ENCODE results near the gene ANKS3.

Gene ANKS3

DNA sequence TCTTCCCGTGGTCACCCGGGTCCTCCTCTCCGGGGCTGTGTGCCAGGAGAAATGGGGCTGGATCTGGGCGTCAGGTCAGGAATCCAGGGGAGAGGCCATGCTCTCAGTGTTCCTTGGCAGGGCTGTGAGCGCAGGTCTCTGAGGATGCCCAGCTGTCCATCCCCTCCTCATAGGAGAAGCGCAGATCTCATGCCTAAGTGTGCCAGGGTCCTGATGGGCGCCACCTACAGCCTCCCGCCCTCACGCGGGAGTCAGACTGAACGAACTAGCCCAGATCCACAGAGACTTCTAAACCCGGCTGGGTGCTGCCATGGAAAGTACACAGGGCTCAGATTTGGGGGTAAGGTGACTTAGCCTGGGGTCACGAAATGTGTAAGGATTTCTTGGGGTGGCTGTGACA lies 85.2 kb downstream of the ANKS3 start:
- H3K4me3 ChIP-seq (ENCODE audit: control insufficient read depth, low read depth, low read length): no peak overlapping the region
- DNase-seq (ENCODE audit: low read depth): no peak
- TF ChIP-seq, protein P1, sequence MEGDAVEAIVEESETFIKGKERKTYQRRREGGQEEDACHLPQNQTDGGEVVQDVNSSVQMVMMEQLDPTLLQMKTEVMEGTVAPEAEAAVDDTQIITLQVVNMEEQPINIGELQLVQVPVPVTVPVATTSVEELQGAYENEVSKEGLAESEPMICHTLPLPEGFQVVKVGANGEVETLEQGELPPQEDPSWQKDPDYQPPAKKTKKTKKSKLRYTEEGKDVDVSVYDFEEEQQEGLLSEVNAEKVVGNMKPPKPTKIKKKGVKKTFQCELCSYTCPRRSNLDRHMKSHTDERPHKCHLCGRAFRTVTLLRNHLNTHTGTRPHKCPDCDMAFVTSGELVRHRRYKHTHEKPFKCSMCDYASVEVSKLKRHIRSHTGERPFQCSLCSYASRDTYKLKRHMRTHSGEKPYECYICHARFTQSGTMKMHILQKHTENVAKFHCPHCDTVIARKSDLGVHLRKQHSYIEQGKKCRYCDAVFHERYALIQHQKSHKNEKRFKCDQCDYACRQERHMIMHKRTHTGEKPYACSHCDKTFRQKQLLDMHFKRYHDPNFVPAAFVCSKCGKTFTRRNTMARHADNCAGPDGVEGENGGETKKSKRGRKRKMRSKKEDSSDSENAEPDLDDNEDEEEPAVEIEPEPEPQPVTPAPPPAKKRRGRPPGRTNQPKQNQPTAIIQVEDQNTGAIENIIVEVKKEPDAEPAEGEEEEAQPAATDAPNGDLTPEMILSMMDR (conservative IDR thresholded peaks at IDR 0.05; ENCODE audit: control insufficient read depth, insufficient read depth, low read depth, low read length): no peak

DNA sequence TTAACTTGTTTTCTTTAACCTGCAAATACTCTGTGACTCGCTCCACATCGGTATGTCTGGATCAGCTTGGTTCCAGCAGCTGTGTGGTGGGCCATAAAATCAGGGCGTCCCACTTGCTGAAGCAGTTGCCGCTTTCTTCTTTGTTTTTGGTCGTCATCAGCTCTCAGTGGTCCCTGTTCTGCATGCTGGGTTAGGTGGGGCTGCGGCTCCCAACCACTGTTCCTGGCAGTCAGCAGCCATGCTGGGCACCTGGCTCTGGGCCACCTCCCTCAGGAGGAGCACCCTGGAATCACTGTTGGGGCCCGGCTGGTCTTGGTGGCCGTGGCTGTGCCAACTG lies 86.5 kb downstream of the ANKS3 start:
- TF ChIP-seq, protein P1 (conservative IDR thresholded peaks at IDR 0.05; ENCODE audit: control insufficient read depth, insufficient read depth, low read depth, low read length): no peak
- no peak for DNase-seq (ENCODE audit: low read depth)
- H3K4me3 ChIP-seq (ENCODE audit: control insufficient read depth, low read depth, low read length): no peak overlapping the region

GRCh38 chr16:4646773-4647643 lies 87.1 kb downstream of the ANKS3 start:
- H3K4me3 ChIP-seq (ENCODE audit: control insufficient read depth, low read depth, low read length): no peak overlapping the region
- DNase-seq (ENCODE audit: low read depth): no peak
- TF ChIP-seq, protein P1 (conservative IDR thresholded peaks at IDR 0.05; ENCODE audit: control insufficient read depth, insufficient read depth, low read depth, low read length): no peak
